SK-N-SH treated with all-trans-retinoic acid at 6 μM for 48 hours (cell line): ENCODE data around the gene CETP.

Experiments
- BACH2 ChIP-seq: fragments of 250-450 bp; sonication (Bioruptor Pico); IDR thresholded peaks from 2 replicates; pipeline ENCODE4 v1.9.0; 2021; ENCODE audit warnings: mild to moderate bottlenecking, borderline replicate concordance
- OSR1 ChIP-seq: fragments of 250-450 bp; sonication (Bioruptor Pico); IDR thresholded peaks from 2 replicates; pipeline ENCODE4 v1.8.0; 2022; ENCODE audit warnings: moderate library complexity, mild to moderate bottlenecking, inconsistent platforms
- TOX ChIP-seq: fragments of 250-450 bp; sonication (Bioruptor Pico); IDR thresholded peaks from 2 replicates; pipeline ENCODE4 v1.8.0; 2021; ENCODE audit warnings: mild to moderate bottlenecking, moderate library complexity, borderline replicate concordance
- TF ChIP-seq, protein P1 (sequence below): fragments of 250-450 bp; sonication (Bioruptor Pico); IDR thresholded peaks from 2 replicates; pipeline ENCODE4 v1.8.0; 2020; ENCODE audit warnings: mild to moderate bottlenecking, moderate library complexity, borderline replicate concordance

DNA sequence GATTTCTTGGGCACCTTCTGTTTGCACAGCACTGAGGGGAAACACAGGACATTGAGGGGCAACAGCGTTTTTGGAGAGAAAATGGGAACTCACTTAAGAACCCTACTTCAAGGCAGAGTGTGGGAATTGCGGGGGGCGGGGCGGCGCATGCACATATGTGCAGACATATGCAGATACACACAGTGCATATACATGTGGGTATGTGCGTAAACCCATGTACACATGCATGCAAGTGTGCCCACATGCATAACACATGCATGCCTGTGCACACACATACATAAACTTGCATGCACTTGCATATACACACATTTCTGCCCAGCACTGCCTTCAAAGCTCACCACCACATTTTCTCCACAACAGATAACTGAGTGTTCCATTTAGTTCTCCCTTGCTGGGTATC, 60.0 kb downstream of the CETP start:
- TF ChIP-seq OSR1 (CRISPR knock-in tag) (no peak), TOX (no peak), BACH2 (CRISPR knock-in tag) (no peak)
- TF ChIP-seq, protein P1, sequence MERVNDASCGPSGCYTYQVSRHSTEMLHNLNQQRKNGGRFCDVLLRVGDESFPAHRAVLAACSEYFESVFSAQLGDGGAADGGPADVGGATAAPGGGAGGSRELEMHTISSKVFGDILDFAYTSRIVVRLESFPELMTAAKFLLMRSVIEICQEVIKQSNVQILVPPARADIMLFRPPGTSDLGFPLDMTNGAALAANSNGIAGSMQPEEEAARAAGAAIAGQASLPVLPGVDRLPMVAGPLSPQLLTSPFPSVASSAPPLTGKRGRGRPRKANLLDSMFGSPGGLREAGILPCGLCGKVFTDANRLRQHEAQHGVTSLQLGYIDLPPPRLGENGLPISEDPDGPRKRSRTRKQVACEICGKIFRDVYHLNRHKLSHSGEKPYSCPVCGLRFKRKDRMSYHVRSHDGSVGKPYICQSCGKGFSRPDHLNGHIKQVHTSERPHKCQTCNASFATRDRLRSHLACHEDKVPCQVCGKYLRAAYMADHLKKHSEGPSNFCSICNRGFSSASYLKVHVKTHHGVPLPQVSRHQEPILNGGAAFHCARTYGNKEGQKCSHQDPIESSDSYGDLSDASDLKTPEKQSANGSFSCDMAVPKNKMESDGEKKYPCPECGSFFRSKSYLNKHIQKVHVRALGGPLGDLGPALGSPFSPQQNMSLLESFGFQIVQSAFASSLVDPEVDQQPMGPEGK: no peak
